Parathyroid adenoma (tissue), 2 donors: ENCODE measurements around the gene GALNT9.
"Not testable (repeated sequence)": the region's sequence is repeated elsewhere in the genome, so short reads cannot be mapped to it uniquely, and the experiment has no call there.

Experiments used
- H2AFZ ChIP-seq: fragments of 300-600 bp; sonication (generic); one replicate; pipeline ENCODE4 v1.7.0; 2017; ENCODE audit warnings: antibody characterized with exemption, mild to moderate bottlenecking
- H3K27ac ChIP-seq: fragments of 300-600 bp; sonication (generic); one replicate; pipeline ENCODE4 v1.7.0; 2017
- H3K27me3 ChIP-seq: fragments of 300-600 bp; sonication (generic); one replicate; pipeline ENCODE4 v1.7.0; 2017; ENCODE audit warnings: low read length; ENCODE audit not compliant: control insufficient read depth, insufficient read depth
- H3K36me3 ChIP-seq: fragments of 300-600 bp; sonication (generic); one replicate; pipeline ENCODE4 v1.7.0; 2017; ENCODE audit warnings: low read length; ENCODE audit not compliant: control insufficient read depth, insufficient read depth
- H3K4me1 ChIP-seq: fragments of 300-600 bp; sonication (generic); one replicate; pipeline ENCODE4 v1.7.0; 2017; ENCODE audit warnings: control low read depth
- H3K4me2 ChIP-seq: fragments of 300-600 bp; sonication (generic); one replicate; pipeline ENCODE4 v1.7.0; 2017; ENCODE audit warnings: low read length
- H3K4me3 ChIP-seq: fragments of 300-600 bp; sonication (generic); one replicate; pipeline ENCODE4 v1.7.0; 2017; ENCODE audit warnings: low read depth, low read length
- H3K79me2 ChIP-seq: fragments of 300-600 bp; sonication (generic); one replicate; pipeline ENCODE4 v1.7.0; 2017; ENCODE audit warnings: control low read depth
- H3K9ac ChIP-seq: fragments of 300-600 bp; sonication (generic); one replicate; pipeline ENCODE4 v1.7.0; 2017; ENCODE audit warnings: mild to moderate bottlenecking
- H3K9me3 ChIP-seq: fragments of 300-600 bp; sonication (generic); one replicate; pipeline ENCODE4 v1.7.0; 2017; ENCODE audit warnings: low read length; ENCODE audit not compliant: control insufficient read depth
- TF ChIP-seq, protein P1 (sequence below): fragments of 300-600 bp; sonication (generic); IDR thresholded peaks from one replicate; pipeline ENCODE4 v1.7.0; 2017; ENCODE audit warnings: antibody characterized with exemption, mild to moderate bottlenecking
- donor health status: primary hyperparathyroidism.

Gene GALNT9

GRCh38 chr12:132267873-132268272 lies 61.5 kb downstream of the GALNT9 start:
- H3K36me3 ChIP-seq, result no peaks in the 10 kb centered on the region
- H3K4me3 ChIP-seq, result no peak overlapping the region
- H3K79me2 ChIP-seq, result no peaks in the 10 kb centered on the region
- TF ChIP-seq, protein P1, sequence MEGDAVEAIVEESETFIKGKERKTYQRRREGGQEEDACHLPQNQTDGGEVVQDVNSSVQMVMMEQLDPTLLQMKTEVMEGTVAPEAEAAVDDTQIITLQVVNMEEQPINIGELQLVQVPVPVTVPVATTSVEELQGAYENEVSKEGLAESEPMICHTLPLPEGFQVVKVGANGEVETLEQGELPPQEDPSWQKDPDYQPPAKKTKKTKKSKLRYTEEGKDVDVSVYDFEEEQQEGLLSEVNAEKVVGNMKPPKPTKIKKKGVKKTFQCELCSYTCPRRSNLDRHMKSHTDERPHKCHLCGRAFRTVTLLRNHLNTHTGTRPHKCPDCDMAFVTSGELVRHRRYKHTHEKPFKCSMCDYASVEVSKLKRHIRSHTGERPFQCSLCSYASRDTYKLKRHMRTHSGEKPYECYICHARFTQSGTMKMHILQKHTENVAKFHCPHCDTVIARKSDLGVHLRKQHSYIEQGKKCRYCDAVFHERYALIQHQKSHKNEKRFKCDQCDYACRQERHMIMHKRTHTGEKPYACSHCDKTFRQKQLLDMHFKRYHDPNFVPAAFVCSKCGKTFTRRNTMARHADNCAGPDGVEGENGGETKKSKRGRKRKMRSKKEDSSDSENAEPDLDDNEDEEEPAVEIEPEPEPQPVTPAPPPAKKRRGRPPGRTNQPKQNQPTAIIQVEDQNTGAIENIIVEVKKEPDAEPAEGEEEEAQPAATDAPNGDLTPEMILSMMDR, result no peak
- H3K4me1 ChIP-seq, result no peaks in the 10 kb centered on the region
- H3K9me3 ChIP-seq, result no peaks in the 10 kb centered on the region
- H2AFZ ChIP-seq, result no peak overlapping the region
- no peak overlapping the region for H3K4me2 ChIP-seq
- no peaks in the 10 kb centered on the region for H3K27me3 ChIP-seq
- no peak overlapping the region for H3K27ac ChIP-seq
- no peak overlapping the region for H3K9ac ChIP-seq

DNA sequence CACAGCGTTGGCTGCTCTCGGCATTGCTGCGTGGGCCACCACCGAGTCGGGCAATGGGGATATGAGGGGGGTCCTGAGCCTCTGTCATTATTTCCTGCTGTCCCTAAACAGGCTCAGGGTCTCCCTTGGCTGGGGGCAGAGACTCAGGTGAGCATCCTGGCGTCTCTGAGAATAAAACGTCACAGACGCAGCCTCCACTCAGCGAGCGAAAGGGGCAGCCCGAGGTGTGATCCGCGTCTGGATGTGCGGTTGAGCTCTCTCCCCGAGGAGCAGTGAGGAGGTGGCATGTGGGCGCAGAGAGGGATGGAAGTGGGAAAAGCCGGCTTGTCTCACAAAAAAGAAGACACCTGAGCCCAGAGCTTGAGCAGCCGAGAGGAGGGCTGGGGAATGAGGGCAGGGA lies 62.6 kb downstream of the GALNT9 start:
- no peak overlapping the region for H3K4me3 ChIP-seq
- H3K27me3 ChIP-seq, result no peaks in the 10 kb centered on the region
- no peak overlapping the region for H3K4me2 ChIP-seq
- H2AFZ ChIP-seq, result no peak overlapping the region
- no peaks in the 10 kb centered on the region for H3K36me3 ChIP-seq
- TF ChIP-seq, protein P1, result no peak
- no peaks in the 10 kb centered on the region for H3K79me2 ChIP-seq
- no peak overlapping the region for H3K27ac ChIP-seq
- H3K9me3 ChIP-seq, result no peaks in the 10 kb centered on the region
- H3K4me1 ChIP-seq, result no peaks in the 10 kb centered on the region
- H3K9ac ChIP-seq, result no peak overlapping the region

GRCh38 chr12:132266370-132266769 lies 63.0 kb downstream of the GALNT9 start:
- no peaks in the 10 kb centered on the region for H3K27me3 ChIP-seq
- no peaks in the 10 kb centered on the region for H3K79me2 ChIP-seq
- H3K9me3 ChIP-seq, result no peaks in the 10 kb centered on the region

GRCh38 chr12:132265822-132266221 lies 63.6 kb downstream of the GALNT9 start:
- not testable (repeated sequence) for H3K4me2 ChIP-seq, H3K27ac ChIP-seq, H3K36me3 ChIP-seq, H3K9me3 ChIP-seq, H3K27me3 ChIP-seq, H3K4me3 ChIP-seq, H3K4me1 ChIP-seq, H2AFZ ChIP-seq, H3K79me2 ChIP-seq, H3K9ac ChIP-seq

More at GRCh38 chr12:132266370-132266769, 63.0 kb downstream of the GALNT9 start:
- H3K9ac ChIP-seq, result no peak overlapping the region
- H3K4me3 ChIP-seq, result no peak overlapping the region
- H2AFZ ChIP-seq, result no peak overlapping the region
- no peaks in the 10 kb centered on the region for H3K36me3 ChIP-seq
- TF ChIP-seq, protein P1, result no peak
- no peak overlapping the region for H3K27ac ChIP-seq
- no peak overlapping the region for H3K4me2 ChIP-seq
- no peaks in the 10 kb centered on the region for H3K4me1 ChIP-seq

DNA sequence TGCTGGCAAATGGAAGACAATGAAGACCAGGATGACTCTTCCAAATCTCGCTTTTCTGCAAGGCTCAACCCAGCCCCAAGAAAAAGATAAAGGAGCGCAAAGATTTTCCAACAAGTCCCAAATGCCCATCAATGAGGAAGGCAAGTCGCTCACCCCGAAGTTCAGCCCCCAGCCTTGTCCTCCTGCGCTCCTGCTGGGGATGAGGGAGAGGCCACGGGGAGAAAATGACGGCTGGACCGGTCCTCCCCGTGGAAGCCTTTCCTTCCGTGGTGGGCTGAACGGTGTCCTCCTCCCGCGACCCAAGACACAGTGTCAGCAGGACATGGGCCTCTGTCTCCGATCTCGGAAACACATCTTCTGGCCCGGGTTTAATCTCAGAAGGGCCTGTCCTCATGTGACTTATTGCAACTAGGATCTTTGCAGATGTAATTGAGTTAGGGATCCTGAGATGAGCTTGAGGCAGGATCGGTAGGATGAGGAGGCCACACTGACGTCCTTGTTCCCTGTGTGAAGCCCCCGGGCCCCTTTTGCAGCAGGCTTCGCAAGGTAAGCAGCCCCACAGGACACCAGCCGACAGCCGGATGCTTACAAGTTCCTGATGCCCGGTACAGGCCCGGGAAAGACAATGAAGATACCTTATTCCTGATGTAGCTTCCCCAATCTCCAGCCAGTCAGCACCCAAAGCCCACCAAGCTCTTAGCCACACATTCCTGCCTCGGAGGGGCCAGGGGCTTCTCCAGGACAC lies 64.2 kb downstream of the GALNT9 start:
- no peaks in the 10 kb centered on the region for H3K27me3 ChIP-seq
- H3K4me2 ChIP-seq, result no peak overlapping the region
- no peaks in the 10 kb centered on the region for H3K79me2 ChIP-seq
- no peaks in the 10 kb centered on the region for H3K9me3 ChIP-seq
- no peaks in the 10 kb centered on the region for H3K4me1 ChIP-seq
- no peak overlapping the region for H3K27ac ChIP-seq
- no peak overlapping the region for H2AFZ ChIP-seq
- TF ChIP-seq, protein P1, result no peak
- H3K4me3 ChIP-seq, result no peak overlapping the region
- H3K36me3 ChIP-seq, result no peaks in the 10 kb centered on the region
- H3K9ac ChIP-seq, result no peak overlapping the region
